ENCODE results near the gene SF3A2.

DNA sequence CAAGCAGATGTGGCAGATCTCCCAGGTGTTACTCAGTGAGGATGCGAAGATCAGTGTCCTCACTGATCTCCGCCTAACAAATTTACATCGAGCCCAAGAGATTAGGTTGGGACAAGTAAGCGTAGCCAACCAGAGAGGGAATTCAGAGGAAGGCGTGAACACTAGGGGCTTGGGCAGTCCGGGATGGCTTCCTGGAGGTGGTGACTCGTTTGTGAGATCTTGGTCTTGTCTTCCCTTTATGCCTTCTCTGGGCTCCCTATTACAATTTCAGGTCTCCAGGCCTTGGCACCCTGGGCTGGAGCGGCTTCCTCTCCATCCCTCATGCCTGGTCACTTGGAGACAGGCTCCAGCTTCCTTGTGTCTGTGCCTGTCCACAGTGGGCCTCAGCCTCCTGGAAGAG, 6.2 kb downstream of the SF3A2 start:
- TF ChIP-seq, protein P1, sequence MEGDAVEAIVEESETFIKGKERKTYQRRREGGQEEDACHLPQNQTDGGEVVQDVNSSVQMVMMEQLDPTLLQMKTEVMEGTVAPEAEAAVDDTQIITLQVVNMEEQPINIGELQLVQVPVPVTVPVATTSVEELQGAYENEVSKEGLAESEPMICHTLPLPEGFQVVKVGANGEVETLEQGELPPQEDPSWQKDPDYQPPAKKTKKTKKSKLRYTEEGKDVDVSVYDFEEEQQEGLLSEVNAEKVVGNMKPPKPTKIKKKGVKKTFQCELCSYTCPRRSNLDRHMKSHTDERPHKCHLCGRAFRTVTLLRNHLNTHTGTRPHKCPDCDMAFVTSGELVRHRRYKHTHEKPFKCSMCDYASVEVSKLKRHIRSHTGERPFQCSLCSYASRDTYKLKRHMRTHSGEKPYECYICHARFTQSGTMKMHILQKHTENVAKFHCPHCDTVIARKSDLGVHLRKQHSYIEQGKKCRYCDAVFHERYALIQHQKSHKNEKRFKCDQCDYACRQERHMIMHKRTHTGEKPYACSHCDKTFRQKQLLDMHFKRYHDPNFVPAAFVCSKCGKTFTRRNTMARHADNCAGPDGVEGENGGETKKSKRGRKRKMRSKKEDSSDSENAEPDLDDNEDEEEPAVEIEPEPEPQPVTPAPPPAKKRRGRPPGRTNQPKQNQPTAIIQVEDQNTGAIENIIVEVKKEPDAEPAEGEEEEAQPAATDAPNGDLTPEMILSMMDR (IDR thresholded peaks at IDR 0.05) = no peak
- TF ChIP-seq POLR2AphosphoS5 (IDR thresholded peaks at IDR 0.05; ENCODE audit: insufficient read depth in 1 of 2, low read depth in 1 of 2) = no peak
- TF ChIP-seq POLR2A (IDR thresholded peaks at IDR 0.05) = no peak

All from vagina (tissue), 2 donors.